Left renal pelvis (tissue), 4 donors: ENCODE measurements around the gene OGT. TPM values are rescaled to one million over a fixed set of nuclear protein-coding genes. Genes with fewer than 3 reads are reported as not detected.
"Not testable (repeated sequence)": the region's sequence is repeated elsewhere in the genome, so short reads cannot be mapped to it uniquely, and the experiment has no call there.

Source experiments
- DNase-seq, 4 donors: peaks; one replicate each; pipeline ENCODE4 v3.0.0-alpha.2; 2013; ENCODE audit warnings: low read depth in 4 of 4, low spot score in 3 of 4
- polyA plus RNA-seq, 4 donors: library from polyadenylated mRNA; unstranded; fragments of 120-200 nt; gene quantifications; one replicate each; pipeline ENCODE4 v1.2.1, GENCODE V29; 2013; ENCODE audit not compliant: insufficient read length in 4 of 4

Gene OGT
- polyA plus RNA-seq, 4 donors, result 182 to 280 (median 204) TPM

DNA sequence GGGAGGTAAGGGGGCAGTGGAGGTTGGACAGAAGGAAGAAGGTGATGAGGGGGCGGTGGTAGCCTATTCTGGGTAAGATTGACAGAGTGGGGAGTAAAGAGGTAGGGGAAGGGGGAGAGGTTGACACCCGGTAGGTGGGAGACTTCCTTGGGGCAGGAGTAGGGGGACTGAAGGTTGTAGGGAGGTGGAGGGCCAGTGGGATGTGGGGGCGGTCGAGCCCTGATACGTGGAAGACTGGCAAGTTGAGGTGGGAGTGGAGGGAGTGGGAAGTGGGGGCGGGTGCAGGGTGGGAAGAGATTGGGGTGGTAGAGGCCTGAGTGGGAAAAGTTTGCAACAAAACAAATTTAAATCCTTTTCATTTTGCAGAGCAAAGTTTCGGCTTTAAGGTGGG, 47.1 kb downstream of the OGT start:
- DNase-seq, result no peak

DNA sequence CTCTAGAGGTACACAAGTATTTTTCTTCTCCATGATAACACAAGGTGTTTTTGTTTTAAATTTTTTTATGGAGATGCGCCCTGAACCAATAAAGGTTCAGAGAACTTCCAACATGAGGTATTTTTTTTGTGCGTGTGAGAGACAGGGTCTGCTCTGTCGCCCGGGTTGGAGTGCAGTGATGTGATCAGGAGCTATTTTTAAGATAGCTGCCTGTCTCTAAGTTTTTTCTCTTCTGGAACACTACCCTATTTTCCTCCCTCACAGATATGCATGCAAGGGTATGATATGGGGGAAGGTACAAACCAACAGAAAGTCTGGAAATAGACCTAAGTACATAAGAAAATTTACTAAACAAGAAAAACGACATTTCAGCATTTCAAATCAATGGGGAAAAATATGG, 48.3 kb downstream of the OGT start:
- no peak for DNase-seq

DNA sequence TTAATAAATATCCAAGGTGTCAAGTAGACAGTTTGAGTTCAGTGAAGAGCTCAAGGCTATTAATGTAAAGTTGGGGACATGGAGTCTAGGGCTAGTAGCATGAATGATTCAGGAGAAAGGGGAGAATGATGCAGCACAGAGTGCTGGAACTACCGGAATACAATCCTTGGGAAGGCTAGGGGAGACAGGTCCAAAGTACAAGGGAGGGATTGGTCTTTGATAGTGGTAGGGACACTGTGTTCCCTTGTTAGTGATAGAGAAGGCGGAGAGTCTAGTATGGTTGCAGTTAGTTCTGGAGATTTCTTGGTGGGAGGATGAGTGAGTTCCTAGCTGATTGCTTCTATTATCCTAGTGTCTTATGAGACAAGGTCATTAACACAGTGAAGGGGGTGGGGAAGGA, 54.0 kb downstream of the OGT start:
- DNase-seq, result no peak

DNA sequence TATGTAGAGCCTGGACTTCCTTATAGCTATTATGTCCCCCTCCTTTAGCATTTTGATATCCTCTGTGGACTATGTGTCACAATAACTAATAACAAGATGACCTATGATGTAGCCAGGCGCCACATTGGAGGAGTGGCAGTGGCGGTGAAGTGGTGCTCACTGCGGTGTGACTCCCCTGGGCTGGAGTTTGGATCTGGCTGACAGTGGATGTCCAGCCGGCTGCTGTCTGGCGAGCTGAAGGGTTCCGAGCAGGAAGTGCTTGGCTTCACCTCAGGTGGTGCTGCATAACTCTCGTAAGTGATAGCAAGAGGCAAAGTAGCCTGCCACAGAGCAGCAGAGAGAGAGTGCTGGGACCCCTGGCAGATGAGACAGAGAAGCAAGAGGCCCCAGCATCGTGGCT, 60.3 kb downstream of the OGT start:
- not testable (repeated sequence) for DNase-seq

DNA sequence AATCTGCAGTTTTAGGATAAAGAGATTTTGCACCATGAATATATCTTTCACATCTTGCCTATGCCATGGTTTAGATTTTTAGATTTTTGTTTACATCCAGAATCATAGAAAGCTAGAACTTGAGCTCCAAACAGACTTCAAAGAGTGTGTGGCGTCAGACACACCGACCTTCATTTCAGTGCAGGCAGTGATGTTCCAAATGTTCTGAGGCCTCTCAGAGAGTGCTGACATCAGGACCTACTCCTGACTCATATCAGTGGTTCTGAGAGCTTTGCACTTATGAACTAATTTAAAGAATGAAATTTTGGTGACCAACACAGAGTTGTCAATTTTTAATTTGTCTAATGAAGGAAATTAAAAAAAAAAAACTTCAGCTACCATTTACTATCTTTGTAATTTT, 67.1 kb downstream of the OGT start:
- no peak for DNase-seq

DNA sequence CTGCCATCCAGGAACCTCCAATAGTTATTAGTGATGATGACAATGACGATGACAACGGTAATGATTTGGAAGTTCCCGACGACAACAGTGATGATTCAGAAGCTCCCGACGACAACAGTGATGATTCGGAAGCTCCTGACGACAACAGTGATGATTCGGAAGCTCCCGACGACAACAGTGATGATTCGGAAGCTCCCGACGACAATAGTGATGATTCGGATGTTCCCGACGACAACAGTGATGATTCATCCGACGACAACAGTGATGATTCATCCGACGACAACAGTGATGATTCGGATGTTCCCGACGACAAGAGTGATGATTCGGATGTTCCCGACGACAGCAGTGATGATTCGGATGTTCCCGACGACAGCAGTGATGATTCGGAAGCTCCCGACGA, 70.7 kb downstream of the OGT start:
- DNase-seq, result no peak

DNA sequence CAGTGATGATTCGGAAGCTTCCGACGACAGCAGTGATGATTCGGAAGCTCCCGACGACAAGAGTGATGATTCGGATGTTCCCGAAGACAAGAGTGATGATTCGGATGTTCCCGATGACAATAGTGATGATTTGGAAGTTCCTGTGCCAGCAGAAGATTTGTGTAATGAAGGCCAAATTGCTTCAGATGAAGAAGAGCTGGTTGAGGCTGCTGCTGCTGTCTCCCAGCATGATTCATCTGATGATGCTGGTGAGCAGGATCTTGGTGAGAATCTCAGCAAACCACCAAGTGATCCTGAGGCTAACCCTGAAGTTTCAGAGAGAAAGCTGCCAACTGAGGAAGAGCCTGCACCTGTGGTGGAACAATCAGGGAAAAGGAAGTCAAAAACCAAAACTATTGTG, 71.2 kb downstream of the OGT start:
- DNase-seq, result no peak

DNA sequence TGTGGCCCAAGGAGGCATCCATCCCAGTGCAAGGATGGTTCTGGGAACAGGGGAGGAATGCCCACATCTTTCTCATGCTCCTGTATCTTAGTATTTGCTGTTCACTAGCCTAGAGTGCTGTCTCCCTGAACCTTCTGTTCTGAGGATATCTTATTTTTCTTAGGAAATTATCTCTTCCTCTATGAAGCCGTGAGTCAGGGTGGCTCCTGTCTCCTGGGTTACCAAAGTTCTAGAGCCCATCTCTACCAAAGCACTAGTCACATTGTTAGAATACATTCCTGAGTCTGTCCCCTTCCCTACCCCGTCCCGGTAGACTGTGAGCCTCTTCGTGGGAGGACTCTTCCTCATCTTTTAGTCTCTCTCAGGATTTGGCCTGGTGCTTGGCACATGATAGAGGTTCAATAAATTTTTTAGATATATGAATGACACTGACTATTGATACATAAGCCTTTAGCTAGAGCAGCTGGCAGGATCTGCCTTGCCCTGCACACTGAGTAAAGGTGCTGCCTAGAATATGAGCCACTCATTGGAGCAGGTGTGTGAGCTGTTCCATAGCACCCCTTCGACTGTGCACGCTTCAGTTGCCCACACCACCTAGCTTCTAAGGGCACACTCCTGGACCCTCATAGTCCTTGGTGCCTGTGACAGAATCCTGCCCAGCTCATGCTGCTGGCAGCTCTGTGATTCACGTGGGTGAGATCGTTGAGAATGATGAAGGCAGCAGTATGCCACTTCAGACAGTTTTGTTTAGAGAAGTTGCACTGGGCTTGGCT, 72.1 kb downstream of the OGT start:
- DNase-seq, result no peak

DNA sequence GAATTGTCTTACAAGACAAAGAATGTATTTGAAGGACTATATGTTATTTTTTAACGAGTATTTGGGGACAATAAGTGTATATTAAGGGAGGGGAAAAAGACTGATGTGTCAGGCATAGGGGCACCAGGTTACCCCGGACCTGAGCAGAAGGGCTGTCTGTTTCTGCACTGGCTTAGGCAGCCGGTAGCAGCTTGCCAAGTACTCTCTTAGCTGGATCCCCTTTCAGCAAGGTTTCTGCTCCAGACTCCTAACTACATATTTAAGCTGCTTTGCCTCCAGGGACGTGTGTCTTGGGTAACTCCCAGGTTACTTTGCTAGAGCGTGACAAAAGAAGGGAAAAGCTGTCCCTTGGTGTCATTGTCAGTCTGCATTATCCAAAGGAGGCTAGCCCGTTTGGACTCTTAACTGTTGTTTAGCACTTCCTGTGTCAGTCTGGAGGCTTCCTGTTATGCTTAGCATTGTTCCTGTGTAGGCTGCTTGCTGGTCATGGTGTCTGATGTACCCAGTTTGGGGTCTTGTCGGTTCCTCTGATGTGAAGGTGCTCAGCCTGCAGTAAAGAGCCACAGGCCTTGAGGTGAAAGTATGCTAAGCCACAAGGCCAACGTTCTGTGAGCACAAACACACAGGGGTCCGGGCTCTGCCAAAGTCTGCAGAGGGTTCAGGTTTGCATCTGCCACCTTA, 73.8 kb downstream of the OGT start:
- DNase-seq, result no peak

DNA sequence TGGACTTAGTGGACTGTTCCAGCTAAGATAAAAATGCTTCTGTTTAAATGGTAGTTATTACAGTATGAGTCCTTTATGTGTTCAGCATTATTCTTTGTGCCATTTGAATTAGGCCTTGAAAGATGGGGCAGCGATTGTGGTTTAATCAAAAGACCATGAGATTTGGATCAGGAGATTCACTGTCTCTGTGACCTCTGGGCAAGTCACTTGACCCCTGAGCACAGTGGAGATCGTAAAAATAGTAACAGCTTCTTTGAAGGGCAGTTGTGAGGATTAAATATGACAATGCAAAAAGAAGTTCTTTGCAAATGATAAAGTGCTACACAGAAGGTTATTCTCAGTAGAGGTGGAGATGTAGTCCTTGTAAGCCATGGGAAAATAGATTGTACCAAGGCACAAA, 74.6 kb downstream of the OGT start:
- no peak for DNase-seq

DNA sequence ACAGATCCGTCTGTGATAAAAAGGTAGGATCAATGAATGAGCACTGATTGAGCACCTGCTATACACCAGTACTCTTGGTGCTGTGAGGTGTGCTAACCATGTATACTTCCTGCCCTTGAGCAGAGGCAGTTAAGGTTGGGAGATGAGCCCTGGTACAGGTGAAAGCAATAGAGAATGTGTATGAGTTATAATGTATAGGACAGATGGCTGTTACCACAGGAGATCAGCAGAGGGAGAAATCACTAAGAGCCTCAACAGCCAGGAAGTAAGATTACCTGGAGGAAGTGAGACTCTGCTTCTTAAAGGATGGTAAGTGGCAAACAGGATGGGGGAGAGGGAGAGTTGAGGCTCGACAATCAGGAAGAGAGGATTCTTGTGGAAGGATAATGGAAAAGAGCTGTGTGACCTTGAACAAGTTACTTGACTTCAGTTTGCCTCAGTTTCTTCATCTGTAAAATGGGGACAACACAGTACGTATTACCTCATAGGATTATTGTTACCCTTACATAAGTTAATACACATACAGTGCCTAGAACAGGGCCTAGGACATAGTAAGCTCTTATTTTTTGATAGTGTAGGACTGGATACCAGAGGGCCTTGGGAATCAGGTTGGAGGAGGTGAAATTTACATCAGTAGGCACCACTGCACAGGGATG, 76.3 kb downstream of the OGT start:
- DNase-seq, result no peak

DNA sequence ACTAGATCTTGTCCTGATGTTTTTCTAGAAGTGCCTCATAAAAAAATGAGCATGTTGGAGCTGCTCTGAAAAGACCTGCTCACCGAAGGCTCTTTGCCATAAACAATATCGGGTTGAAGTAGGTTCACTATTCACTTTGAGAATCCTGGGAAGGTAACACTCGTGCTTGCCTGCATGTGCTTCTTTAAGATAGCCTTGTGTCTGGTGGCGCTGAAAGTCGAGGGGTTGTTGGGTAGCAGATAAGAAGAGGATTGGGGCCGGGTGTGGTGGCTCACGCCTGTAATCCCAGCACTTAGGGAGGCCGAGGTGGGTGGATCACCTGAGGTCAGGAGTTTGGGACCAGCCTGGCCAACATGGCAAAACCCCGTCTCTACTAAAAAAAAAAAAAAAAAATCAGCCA, 78.8 kb downstream of the OGT start:
- DNase-seq, result not testable (repeated sequence)

DNA sequence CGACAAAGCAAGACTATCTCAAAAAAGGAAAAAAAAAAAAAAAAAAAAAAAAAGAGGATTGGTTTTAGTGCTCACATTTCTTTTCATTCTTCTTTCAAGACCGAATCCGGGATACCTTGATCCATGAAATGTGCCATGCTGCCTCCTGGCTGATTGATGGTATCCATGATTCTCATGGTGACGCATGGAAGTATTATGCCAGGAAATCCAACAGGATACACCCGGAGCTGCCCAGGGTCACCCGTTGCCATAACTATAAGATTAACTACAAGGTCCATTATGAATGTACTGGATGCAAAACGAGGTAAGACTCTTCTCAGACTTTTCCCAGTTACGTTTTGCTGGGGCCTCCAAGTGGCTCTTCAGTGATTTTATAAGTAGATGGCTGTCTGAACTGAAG, 79.4 kb downstream of the OGT start:
- no peak for DNase-seq

DNA sequence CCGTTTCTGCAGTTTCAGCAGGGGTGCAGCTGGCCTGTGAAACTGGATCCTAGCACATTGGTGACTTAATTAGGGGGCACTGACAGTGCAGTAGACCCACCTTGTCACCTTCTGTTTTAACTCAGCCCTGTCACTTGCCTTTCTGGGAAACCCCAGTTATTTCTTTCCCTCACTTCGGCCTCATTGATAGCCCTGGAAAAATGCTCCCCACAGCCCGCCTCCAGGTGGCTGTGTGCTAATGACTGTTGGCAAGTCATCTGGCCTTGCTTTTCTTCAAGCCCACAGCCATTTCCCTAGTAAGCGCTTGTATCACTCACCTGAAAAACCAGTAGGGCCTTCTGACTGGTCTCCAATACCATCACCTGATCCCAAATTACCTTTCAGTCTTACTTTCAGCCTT, 82.2 kb downstream of the OGT start:
- no peak for DNase-seq

DNA sequence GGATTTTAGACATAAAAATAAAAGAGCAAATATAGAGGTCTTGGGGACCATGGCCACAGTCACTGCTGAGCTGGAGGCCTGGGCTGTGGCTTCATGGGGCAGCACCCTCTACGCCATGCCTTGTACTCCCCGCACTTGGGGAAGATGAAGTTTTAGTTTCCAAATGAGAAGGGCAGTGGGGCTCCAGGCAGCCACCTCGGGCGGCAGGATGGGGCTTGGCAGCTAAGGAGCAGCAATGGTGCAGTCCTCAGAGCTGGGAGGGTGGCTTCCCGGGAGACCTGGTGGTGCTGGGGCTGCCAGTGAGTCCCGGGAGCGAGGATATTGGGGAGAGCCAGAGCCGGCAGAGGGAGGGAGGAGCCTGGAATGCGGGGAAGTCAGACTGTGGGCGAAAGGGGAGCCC, 83.0 kb downstream of the OGT start:
- no peak for DNase-seq

DNA sequence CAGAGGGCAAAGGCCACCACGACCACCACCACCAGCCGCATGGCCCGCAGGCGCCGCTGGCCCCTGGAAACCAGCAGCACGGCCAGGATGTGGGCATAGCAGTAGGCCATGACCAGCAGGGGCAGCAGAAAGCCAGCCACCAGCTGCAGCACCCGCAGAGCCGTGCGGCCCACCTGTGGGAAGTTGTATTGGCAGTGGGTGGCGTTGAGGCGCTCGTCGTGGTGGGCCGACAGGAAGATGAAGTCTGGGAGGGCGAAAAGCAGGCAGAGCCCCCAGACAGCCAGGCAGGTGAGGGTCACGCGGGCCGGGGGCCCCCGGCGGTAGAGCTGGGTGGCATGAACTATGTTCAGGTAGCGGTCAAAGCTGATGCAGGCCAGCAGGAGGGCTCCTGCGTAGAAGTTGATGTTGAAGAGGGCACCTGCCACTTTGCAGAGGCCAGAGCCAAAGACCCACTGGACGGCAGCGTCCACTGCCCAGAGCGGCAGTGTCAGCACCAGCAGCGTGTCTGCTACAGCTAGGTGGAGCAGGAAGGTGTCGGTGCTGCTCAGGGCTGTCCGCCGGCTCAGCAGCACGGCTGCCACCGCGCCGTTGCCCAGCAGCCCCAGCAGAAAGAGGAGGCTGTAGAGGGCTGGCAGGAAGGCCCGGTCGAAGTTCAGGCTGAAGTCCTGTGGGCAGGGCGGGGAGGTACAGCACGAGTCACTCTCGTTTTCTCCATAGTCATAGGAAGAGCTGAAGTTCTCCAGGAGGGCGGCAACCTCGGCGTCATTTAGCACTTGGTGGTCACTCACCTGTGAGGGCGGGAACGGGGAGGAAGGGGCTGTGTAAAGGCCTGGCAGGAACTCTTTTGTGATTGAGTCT, 84.0 kb downstream of the OGT start:
- no peak for DNase-seq

DNA sequence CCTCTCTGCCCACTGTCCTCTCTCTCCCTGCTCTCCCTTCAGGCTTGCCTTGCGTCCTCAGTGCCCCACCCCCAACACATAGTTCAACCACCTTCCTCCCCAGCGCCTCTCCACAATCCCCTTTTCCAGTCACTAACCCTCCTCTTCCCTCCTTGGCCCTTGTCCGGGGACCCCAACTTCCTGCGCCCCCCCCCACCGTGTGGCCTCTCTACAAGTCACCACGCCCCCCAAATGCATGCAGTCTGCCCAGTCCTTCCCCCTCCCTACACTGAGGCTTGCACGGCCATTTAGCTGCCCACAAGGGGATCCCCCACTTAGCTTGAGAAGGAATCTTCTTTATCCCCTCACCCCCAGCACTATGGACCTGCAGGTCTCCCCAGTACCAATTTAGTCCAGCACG, 84.8 kb downstream of the OGT start:
- DNase-seq, result no peak

DNA sequence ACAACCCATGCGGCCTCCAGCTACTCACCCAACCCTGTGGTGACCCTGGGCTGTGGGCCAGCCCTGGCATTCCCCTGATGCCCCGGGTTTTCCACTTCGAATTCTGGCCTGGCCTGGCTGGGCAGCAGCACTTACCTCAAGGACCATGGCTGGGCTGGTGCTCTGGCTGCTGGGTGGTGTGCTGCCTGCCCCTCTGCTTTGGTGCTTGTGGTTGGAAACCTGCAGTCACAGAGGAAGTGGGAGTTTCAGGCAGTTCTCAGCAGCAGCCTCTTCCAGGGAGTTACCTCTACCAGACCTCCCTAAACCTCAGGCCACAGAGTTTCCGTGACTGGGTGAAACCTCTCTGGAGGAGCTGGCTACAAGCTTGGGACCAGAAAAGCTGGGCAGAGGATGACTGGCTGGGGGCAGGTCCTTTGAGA, 85.4 kb downstream of the OGT start, which contains the start of gene CXCR3:
Gene CXCR3 (minus strand): TSS at position 209 of the 419 bp plus-strand sequence. CDS start 62 bp downstream, at position 147.
- DNase-seq, result no peak

DNA sequence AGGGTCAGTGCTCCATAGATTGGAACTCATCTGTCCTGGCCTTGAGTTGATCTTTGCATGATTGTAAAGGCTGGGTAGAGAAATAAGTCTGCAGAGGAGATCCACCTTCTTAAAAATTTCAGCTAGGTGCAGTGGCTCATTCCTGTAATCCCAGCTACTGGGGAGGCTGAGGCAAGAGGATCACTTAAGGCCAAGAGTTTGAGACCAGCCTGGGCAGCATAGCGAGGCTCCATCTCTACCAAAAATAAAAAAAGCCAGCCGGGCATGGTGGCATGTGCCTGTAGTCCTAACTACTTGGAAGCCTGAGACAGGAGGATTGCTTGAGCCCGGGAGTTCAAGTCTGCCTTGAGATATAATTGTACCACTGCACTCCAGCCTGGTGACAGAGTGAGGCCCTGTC, 85.9 kb downstream of the OGT start:
- DNase-seq, result no peak

DNA sequence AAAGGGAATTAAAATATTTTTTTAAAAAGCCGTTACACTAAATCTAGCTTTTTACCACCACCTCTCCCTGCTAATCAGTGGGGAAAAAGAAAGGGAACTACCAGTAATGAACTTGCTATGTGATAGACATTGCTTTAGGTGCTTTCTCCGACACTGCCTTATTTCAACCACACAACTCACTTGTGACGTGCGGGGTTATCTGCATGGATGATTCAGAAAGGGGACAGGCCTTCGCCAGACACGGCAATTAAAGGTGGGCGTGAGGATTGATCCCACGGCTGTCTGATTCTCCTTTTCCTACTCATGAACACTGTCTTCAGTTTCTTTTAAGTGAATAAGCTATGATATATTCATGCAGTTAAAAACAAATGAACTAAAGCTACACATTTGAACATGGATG, 86.3 kb downstream of the OGT start:
- no peak for DNase-seq

DNA sequence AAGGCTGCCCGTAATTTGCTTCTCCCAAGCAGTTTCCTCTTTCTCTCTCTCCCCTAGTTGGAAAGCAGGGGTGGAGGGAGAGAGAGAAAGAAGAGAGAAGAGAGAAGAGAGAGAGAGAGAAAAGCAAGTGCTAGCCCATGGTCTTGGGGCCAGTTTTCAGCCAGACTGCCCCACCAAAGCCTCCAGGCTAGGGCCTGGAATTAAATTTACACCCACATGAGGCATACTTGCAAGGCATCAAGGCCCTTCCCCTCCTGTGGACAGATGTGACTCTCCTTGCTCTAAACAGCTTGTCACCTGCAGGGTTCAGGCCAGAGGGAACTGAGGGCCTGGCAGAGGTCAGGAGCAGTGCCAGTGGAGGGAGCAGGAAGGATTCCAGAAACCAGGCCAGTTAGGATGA, 87.1 kb downstream of the OGT start:
- DNase-seq, result no peak
